GM21717 (cell line): Measurements from ENCODE around the gene GALNT14.

Source experiments
- ATAC-seq: cut with Tn5 transposase; IDR thresholded peaks from one replicate; pipeline ENCODE4 v1.9.1; 2021; ENCODE audit warnings: mild to moderate bottlenecking, moderate library complexity; ENCODE audit not compliant: unreplicated experiment

The GALNT14 gene

DNA sequence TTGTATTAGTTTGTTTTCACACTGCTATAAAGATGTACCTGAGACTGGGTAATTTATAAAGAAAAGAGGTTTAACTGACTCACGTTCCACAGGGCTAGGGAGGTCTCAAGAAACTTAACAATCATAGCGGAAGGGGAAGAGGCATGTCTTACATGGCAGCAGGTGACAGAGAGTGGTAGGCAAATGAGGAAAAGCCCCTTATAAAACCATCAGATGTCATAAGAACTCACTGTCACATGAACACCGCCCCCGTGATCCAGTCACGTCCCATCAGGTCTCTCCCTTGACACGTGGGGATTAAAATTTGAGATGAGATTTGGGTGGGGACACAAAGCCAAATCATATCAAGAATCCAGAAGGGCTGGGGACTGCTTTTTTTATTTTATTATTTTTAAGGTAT lies 120.0 kb downstream of the GALNT14 start:
- no peak for ATAC-seq

DNA sequence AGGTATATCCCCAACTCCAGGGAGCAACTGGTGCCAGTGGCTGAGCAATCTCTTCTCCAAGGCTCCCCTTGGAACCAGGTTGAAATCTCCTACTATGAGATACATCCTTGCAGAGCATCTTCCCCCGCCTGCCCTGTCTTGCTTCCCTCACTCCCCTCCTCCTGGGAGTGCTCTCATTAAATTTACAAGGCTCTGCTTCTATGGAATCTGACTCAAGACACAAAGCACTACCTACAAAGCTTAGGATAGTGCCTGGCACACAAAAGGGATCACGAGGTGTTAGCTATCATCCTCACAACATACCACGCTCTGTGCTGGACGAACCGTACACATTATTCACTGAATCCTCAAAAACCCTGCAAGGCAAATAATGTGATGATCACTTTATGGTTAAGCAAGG lies 121.6 kb downstream of the GALNT14 start:
- no peak for ATAC-seq

DNA sequence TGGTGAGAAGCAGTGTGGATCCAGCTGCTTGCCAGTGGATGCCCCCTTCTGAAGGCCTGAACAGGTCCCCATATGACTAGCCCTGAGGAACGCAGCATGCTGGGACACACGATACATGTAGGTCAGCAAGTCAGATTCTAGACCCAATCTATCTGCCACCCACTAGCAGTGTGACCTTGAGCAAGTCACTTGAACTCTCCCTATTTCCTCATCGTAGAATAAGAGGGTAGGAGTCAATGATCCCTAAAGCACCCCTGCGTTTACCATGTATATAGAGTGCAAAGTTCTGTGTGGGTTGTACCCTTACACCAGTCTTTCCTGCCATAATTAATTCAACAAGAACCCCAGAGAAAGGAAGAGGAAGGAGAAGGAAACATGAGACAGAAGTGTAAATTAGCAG lies 123.7 kb downstream of the GALNT14 start:
- no peak for ATAC-seq

DNA sequence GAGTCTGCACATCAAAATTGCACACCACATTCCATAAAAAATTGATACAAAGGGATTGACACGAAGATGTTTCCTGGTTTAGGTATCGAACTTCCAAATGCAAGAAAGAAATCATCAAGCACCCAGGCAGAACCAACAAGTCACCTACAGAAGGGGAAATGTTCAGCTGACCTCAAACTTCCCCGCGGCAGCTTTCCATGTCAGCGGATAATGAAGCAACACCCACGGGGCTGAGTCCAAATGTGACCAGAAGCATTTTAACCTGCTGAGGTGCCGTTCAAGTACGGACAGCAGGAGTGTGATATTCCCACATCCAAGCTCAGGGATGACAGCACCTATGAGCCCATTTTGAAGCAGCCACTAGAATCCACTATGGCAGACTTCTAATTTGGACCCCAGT lies 124.9 kb downstream of the GALNT14 start:
- ATAC-seq: no peak

DNA sequence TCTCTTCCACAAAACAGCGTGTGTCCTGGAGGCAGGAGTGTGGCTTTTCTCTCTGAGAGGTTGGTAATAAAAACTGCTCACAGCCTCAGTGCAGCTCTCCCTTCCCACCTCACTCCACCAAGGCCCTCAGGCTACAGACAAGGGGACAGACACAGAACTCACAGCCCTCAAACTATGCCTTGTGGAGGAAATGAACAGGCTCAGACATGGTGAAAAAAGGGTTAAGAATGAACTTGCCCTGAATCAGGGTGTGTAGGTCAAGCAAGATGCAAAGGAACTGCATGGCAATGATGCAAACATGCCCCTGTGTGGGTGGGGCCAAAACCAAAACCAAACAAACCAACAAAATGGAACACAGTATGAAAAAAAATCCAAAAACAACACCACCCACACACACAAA lies 125.8 kb downstream of the GALNT14 start:
- ATAC-seq: no peak

DNA sequence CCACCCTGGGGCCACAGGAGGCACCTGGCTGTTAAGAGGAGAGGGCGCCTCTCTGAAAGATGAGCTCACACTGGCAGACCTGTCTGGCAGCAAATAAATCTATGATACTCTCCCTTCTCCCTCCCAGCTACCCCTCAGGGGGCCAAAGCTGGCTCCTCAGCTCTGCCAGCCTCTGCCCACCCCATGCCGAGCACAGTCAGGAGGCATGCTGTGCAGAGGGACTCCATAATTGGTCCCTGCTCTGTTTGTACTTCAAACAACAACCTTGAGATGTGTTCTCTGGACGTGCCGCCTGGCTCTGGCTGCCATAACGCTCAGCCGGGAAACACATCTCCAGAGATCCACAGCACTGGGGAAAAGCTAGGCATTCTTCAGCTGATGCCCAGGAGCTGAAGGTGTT lies 126.7 kb downstream of the GALNT14 start:
- no peak for ATAC-seq

DNA sequence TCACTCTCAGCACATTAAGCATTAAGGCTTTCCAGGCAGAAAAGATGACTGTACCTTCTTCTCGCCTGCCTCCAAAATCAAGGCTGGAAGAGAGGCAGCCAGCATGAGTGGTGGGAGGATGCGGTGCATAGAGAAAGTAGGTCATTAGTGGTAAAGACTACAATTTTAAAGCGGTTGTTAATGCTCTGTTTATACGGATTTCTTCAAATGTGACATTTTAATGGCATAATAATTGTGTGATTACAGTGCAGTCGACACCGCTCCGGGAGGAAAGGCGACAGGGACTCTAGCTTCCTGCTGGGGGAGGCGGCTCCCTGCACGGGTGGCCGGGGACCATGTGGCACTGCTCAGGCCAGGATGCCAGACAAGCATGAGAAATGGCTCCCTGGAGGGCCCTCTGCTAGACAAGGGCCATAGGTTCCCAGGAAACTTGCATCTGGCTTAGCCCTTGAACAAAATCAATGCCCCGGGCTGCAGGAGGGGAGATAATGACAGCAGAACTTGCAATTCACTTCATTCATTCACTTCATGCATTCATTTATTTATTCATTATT lies 129.6 kb downstream of the GALNT14 start:
- no peak for ATAC-seq

DNA sequence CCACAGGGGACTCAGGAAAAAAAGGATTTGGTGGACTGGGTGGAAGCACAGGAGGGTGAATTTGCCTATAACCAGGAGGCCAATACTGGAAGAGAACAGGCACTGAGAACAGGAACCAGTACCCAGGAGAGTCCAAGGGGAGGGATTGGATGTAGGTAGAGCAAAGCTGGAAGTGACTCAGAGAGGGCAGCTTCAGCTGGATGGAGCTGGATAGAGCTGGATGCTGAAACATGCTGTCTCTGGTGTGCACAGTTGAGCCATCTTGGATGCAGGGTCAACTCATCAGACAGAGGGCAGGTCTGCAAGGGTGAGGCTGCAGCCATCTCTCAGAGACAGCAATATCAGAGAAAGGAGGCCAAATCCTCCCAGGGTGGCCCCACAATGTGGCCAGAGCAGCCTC lies 134.0 kb downstream of the GALNT14 start:
- ATAC-seq: no peak

DNA sequence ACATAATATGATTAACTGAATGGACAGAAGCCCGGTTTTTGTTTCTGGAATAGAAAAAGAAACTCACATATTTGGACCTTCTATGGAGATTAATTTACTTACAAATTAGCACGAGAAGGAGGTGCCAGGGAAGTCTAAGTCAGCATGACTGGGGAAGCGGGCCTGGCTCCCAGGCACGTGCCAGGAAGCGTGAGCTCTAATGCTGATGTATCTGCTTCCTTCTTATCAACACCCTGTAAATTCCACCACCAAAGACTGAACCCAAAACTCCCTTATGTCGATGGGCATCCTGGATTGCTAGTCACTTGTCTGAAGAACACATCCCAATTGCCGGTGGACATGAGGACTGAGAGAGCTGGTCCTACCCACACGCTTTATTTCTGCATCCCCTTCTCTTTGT lies 134.5 kb downstream of the GALNT14 start:
- no peak for ATAC-seq

DNA sequence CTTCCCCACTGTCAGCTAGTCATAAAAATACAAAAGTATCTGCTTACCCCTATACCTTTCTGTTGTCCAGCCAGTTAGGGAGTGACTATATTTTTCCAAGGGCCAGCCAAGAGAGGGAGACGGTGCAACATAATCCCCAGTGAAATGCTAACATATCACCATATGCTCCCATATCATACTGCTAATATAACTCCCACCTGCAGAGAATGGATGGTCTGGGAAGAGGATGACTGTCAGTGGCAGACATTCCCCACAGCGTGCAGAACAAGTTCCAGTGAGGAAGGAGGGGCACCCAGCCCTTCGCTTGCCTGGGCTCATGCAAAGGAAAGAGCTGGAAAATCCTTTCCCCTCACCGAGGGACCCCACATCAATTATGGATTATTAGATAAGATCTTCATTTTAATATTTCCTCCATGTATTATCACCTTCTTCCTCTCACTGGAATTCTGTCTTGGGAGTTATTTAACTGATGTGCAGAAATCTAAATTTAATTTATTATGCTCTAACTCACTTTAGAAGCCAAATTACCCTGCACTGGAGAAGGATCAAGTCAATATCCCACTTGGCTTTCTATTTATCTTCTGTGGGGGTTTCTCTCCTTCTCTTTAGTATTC lies 135.6 kb downstream of the GALNT14 start:
- ATAC-seq: no peak

DNA sequence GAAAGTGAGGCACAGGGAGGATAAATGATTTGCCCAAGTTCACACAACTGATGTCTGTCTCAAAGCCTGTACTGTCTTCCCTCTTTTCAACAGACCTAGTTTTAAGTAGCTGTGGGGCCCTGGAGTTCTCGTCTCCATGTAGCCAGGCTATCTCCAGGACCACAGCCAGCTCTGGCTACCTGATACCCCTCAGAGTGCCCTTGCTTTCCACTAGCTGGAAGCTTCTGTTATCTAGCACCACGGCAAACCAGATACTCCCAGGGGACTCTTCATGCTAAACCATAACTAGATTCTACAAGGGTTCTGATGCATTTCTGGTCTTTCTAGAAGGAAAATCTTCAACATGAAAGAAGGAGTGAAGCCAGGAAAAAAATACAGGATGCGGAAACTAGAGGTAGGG lies 137.3 kb downstream of the GALNT14 start:
- ATAC-seq: no peak

DNA sequence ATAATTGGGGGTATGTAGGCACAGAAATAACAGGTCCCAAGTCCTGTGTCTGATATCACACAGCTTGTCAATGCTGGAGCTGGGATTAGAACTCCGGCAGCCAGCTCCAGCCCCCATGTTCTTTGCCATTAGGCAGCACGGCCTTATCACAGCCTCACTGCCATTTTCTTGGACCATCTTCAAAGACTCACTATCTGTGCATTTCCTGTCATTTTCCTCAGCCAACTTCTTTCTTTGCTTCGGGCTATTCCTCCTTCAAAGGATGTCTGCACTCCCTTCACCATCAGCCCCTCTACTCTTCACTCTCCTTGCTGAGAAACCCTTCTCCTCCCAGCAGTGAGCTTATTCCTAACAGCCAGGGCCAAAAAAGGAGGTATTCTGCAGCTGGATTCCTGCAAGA lies 139.6 kb downstream of the GALNT14 start:
- ATAC-seq: no peak

DNA sequence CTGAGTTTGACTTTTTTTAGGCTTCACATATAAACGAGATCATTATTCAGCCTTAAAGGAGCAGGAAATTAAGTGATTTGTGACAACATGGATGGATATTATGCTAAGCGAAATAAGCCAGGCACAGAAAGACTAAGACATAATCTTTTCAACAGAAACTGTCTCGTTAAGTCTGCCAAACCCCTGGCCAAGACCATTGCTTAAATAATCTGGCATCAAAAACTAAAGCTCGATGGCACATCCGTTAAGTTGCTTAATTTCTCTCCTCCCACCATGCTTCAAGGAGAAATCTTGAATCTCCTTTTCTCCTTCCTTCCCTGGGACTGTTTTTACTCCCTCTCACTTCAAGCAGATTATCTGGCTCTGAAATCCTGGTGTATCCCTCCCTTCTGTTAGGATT lies 140.3 kb downstream of the GALNT14 start:
- no peak for ATAC-seq

DNA sequence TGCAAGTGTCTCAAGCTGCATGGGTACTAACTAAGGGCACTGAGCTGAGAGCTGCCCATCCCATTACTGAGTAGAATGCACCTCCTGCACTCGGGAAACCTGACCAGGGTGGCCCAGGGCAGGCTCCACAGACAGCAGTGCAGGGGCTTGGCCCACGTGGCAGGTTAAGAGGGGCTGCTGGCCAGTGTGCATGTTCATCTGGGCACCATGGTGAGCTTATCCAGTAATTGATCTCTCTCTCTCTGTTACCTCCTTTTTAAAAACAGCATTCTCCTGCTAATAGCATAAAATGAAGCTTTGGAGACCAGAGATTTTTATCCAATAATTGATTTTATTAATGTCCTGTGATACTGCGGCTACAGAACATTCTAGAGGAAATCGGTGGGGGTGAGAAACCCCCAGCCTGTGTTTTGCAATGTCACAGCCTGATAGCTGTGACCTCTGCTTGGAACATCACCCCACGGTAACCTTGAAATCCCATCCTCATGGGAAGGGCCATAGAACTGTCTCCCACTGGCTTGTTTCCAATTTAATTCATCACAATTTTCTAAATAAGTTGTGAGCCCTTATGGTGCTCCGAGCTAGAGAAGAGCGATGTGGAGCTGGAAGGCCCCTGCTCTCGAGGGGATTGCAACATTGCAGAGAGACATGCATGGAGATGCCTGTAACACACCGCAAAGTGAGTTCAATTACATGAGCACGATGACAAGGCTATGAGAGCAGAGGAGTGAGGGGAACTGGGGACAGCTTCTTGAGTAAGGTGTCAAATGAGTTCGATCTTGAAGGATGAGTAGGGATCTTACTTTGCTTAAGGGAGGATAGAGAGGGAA lies 143.8 kb downstream of the GALNT14 start:
- no peak for ATAC-seq

DNA sequence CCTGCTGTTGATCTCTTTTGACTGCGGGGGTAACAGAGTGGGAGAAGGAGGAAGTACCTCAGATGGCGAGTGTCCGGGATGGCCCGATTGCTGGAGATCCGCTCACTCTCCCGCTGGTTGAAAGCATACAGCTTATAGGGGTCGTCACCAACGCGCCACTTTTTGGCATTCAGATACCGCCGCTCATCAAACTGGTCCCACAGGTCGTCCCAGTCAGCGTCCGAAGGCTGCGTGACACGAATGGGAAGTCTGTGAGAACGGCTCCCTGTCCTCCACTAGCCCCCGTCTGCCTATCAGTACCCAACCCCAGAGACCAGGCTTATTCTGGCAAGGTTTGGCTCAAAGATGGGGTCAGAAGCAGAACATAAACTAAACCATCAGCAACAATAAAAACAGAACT lies 145.5 kb downstream of the GALNT14 start:
- ATAC-seq: no peak

DNA sequence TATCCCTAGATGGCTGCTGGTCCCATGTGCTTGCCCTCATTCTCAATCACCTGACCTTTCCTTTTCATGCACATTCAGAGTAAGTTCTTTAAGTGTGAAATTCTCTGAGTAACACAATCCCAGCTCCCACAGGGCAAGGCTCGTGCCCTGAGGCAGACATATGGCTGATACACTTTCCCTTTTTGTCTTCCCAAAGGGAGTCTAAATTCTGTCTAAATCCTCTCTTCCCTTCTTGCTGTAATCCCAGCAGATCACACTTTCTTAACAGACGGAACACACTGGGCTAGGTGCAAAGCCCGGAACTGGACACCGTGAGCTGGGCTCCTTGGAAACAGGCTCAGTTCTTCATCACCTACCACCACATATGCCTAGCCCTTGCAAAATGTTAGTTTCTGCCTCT lies 147.6 kb downstream of the GALNT14 start:
- no peak for ATAC-seq

DNA sequence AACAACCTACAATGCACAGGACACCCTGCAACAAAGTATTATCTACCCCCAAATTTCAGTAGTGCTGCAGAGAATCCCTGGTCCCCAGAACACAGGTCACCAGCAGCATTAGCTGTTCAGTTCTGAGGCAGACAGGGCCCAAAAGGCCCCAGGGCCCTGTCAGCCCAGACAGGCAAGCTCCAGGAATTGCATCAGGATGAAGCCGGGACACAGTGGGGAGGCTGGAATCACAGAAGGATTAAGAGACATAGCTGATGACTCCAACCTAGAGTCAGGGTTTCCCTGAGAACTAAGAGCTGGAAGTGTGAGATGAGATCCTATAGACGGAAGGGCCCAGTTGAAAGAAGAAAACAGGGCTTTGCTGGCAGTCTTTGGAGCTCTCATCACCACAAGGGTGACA lies 148.1 kb downstream of the GALNT14 start:
- no peak for ATAC-seq

DNA sequence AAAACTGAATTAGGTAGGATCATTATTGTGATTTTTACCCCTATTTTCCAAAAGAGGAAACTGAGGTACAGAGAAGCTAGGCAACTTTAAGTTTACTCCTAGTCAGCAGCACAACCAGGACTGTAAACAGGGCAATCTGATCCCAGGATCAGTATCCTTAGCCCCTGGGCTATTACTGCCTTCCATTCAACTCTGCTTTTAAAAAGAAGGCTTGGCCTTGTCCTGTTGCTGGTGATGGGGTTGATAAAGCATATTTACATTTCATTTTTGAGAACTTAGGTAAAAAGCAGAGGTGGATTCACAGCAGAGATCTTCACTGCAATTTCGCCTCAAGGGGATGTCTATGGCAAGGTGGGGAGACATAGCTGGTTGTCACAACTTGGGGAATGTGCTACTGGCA lies 148.5 kb downstream of the GALNT14 start:
- no peak for ATAC-seq

DNA sequence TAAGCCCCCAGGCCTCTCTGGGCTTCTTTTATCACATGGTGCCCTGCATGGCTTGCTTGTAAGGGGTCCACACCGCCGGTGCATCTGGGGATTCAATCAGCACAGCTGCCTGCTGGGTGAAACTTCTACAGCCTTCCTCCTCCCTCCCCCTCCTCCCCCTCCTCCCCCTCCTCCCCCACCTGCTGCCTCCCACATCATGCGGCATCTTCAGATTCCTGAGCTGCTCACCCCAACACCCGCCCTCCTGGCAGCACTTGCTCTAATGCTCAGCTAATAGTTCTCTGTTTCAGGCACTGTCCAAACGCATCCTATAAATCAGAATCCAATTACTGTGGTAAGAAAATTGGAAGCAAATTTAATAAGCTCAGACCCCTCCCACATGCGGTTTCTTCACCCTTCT lies 150.7 kb downstream of the GALNT14 start:
- no peak for ATAC-seq

DNA sequence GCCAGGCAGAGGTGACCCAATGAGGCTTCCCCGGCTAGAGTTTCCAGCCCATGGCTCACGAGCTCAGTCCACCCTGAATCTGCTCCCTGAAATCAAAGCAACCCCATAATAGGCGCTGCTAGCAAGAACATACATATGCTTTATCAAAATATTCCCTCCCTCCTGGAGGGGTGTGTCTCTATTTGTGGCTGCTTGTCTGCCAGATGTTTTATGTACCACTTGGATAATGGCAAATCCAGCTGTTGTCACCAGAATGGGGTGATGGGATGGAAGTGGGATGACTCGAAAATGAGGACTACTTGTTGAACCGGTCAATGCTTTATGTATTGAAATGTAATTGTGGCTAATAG lies 152.0 kb downstream of the GALNT14 start:
- no peak for ATAC-seq

DNA sequence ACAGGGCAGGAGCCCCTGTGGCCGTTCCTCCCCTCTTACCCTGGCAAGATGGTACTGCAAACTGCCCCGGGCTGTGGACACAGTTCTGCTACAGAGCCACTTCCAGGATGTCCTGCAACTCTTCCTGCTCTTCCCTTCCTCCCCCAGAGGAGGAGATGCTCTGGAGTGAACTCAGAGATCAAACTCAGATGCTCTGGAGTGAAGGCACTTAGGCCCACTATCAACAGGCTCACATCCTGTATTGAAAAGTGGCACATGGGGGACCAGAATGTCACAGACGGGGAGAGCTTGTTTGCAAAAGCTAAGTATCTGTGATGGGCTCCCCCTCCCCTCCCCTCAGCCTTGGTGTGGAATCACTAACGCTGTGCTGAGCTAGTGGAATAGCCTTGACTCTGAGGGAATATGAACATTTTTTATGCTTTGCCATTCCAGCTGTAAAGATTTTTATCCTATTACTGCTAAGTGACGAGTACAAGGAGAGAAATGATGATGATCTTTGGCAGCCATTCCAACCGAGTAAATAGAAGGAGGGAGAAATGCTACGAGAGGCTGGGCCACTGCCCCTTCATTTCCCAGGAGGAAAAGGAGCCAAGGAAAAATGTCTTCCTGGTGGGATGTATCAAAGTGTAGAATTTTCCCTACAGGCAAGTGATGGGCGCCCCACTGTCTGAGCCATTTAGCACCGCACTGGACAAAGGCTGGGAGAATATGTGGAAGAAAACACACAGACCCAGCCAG lies 152.6 kb downstream of the GALNT14 start:
- ATAC-seq: no peak

DNA sequence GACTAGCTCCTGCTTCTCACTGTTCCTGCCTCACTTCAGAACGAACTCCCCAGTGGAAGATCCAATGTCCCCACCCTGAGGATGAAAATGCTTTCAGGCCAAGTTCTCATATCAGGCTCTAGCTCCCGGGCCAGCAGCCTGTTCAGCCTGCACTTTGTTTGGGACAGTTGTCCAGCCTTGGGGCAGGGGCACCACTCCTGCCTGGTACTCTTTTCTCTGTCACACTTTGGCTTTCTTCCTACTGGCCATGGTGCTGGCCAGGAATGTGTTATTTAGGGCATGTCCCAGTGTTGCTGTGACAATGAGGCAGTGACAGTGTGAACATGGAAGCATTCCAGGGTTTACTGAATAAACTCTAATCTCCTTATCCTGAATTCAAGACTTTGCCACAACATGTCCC lies 154.1 kb downstream of the GALNT14 start:
- ATAC-seq: no peak
